ENCODE measurements around the gene ENO4.

Gene ENO4

DNA sequence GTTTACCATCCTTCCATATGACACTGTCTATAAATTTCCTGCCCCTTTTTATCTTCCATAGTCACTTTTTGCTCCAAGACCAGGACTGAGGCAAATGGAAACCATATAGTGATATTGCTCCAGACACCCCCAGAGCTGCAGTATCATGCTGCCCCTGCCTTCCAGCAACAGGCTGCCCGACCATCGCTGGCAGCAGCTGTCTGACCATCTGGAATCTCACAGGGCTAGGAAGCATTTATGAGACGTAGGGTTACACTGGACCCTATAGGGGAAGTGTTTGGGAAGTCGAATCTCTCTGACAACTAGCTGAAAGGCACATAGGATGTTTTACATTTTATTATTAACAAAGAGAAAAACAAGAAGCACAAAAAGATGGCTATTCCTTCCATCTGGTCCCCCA, 19.4 kb downstream of the ENO4 start:
- no peak for DNase-seq

DNA sequence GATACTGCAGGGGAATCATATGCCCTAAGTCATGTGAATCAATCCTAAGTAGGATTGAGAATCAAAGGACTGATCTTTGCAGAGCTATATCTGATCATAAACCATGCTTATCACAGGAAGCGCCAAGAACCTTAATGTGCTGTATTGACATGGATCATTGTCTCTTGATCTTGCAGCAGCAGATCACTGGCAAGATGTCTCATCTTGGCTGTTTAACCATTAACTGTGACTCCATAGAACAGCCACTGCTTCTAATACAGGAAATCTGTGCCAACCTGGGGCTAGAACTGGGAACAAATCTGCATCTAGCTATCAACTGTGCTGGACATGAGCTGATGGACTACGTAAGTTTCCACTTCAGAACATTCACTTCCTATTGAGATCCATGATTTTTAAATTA, 21.6 kb downstream of the ENO4 start:
- DNase-seq: no peak

DNA sequence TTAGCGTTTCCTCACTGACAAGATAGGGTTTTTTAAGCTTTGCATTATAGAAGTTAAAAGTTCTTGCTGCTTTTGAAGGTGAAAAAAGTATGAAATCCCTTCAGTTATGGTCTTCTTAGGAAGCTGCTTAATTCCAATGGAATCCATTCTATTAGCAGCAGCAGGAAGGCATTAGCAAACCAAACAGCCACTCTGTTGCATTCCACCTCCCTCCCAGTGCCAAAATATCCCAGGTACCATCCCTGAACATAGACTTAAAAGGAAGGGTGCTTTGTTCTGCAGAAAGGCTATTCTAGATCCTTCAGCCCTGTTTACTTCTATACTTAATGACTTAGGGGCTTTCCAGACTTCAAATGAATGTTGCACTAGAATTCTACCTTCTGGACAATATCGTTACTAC, 23.8 kb downstream of the ENO4 start:
- no peak for DNase-seq

DNA sequence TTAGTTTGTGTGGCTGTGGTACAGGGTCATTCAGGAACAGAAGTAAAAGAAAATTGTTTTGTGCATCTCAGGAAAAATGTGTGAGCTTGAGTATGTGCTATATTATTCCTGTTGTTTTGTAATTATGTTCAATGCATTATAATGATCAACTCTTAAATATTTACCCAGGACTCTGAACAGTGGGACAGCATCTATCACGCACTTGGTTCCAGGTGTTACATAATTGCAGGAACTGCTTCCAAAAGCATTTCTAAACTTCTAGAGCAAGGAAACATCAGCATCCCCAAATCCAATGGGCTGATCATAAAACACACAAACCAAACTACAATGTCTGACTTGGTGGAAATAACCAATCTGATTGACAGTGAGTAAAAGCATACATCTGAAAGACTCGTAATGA, 26.6 kb downstream of the ENO4 start:
- no peak for DNase-seq

DNA sequence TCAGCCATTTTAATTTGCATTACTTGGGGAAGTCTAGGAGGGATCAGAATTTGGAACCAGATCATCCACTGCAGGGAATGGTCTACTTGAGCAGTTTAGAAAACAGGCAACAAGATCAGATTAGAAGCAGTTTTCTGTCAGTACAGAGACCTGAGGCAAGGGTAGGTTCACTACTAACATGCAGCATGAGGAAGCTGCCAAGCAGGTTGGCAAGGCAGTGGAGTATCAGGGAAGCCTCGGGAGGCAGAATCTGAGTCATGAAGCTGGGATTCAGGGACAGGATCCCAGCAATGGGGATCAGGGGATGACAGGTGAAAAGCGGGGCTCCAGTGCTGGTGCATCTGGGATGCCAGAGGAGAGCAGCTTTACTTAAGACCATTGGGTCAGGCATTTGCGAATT, 28.1 kb downstream of the ENO4 start:
- DNase-seq: no peak

DNA sequence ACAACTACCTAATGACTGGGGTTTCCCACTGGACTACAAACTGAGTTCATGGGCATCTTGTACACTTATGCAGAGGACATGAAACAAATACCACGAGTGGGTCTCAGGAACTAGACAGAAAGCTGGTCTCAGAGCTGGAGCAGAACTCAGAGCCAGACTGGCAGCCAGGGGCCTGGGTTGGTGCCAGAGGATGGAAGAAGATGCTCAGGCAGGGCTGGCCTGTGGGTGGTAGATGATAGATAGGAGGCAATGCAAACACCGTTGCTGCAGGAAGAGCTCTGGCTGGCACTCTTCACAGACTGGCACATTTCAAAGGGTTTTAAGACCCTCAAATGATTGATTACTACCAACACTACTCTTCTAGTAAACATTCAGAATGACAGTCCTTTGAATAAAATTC, 28.8 kb downstream of the ENO4 start:
- DNase-seq: no peak

DNA sequence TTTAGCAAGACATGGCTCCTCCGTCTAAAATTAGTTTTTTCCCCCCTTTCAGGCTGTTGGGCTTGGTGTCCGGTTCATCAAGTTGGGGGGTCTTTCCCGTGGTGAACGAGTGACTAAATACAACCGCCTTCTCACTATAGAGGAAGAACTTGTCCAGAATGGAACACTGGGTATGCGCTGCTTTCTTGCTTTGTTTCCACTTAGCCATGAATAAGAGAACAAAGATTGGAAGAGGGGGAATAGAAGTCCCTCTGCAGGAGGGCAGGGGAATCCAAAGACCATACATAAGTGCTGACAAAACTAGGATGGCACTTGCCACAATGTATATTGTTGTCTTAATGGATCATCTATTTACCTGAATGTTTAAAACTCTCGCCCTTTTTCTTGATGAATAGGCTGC, 30.5 kb downstream of the ENO4 start:
- DNase-seq: no peak

DNA sequence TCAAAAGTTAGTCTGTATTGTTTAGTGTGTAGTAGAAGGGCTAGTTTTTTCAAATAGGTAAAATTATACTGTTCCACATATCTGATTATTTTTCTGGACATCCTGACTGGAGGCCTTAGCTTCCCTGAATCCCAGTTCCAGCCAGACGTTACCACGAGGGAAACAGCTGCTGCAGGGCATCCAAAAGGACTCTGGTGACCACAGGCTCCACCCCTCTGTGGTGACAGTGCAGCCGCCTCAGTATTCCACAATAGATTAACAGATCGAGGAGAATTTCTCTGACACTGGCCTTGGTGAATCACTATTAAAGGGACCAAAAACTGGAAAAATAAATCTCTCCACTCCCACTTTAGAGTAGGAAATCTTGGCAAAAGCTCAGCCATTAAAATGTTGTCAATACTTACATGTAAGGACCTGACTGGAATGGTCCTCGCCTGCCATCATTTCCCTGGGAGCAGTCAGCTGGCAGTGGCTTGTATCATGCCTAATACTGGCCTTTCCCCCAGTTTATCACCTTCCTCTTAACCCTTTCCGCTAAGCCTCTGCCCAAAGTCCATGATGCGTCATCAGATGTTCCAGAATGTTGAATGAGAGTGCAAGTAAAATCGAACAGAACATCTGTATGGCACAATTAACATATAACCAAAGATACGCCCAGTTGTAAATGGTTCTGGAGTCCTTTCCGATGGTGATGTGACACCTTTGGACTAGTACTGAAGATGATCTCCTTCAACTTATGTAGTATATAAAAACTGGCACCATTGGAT, 31.6 kb downstream of the ENO4 start:
- DNase-seq: no peak

DNA sequence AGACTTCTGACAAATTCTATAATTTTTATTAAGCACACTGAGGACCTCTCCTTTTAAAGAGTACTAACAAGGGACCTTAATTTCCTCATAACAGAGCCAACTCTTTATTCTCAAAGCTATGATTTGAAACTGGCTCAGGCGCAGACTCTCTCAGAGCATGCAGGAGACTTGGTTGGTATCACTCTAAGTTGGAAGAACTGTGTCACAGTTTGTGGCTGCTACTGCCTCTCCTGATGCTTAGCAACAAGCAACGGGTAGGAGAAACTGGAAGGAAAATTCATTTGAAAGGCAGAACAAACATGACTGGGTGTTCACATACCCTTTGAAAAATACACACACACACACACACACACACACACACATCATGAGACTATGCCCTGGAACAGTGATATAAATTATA, 33.3 kb downstream of the ENO4 start:
- DNase-seq: no peak

DNA sequence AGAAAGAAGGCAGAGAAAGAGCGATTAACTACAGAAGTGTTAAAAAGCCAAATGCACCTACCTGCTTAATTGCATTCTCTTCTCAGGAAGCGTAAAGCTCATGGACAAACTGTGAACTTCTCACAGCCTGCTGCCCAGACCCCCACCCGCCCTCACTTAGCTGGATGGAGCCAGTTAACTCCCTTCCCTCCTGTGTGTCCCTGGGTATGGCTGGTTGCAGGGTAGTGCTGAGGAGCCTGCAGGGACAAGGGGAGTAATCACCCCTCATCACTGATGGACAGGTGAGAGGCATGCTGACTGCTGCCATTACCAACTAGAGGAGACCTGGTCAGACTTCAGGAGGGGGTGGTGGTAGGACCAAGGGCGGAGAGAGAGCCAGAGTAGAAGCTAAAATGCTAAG, 37.5 kb downstream of the ENO4 start:
- no peak for DNase-seq

DNA sequence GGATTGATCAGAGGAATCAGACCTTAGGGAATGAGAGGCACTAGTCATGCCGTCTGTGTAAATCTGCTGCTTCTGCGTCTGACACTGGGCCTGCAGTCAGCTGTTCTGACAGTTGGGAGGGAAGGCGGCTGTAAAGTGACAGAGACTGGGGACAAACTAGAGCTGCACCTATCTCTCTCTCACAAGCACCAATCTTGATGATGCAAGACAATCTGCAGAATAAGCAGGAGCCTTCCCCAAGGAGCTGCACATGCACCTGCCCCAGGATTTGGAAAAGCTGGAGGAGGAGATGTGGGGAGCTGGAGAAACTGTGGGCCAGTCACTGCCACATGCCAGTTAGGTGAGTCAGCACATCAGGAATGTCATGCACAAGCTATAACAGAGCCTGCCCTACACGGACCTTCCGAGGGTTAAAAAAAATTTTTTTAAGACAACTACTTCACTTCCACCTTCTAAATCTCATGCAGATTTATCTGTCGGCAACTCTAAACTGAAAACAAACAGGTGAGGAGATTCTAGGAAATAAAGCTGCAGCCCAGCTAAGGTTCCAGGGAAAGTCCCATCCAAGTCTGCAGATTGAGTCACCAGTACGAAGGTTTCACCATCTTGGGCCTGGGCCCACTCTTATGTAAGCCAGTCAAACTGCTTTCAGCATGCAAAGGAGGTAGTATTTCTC, 39.2 kb downstream of the ENO4 start:
- peak; percentile 17 to 32 (median 23) for DNase-seq

DNA sequence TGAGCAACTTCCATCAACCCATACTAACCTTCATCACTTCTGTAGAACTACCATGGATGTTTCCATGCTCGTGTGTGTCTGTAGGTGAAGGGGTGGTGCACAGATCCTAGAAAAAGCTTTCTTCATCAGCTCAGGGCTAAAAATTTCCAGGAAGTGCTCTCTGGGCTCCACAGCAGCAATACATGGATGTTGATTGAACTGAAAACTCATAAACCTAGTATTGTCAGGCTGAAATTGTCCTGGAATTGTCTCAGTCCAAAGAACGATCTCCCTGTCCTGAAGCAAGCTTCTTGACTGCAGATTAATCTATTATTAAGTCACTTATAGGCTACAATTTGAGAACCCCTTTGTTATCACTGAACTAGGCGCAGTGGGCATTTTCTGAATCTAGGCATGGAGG, 39.8 kb downstream of the ENO4 start:
- DNase-seq: no peak

DNA sequence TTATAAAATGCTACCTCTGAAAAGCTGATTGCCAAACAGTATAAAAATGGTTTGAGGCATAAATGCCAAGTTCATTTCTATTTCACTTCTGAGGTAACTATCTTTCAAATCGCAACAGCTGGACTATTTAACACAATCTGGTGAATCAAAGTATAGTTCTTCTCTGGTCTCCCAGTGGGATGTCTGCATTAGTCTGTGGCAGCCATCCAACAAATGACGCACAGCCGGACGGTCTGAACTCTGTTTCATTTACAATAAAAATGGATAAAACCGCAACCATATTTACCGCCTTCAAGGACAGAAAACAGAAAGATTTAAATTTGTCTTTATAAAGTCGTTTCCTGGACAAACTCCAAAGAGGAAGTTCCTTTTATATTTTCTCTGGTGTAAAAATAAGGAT, 41.9 kb downstream of the ENO4 start:
- peak; percentile 15 to 59 (median 32) for DNase-seq

DNA sequence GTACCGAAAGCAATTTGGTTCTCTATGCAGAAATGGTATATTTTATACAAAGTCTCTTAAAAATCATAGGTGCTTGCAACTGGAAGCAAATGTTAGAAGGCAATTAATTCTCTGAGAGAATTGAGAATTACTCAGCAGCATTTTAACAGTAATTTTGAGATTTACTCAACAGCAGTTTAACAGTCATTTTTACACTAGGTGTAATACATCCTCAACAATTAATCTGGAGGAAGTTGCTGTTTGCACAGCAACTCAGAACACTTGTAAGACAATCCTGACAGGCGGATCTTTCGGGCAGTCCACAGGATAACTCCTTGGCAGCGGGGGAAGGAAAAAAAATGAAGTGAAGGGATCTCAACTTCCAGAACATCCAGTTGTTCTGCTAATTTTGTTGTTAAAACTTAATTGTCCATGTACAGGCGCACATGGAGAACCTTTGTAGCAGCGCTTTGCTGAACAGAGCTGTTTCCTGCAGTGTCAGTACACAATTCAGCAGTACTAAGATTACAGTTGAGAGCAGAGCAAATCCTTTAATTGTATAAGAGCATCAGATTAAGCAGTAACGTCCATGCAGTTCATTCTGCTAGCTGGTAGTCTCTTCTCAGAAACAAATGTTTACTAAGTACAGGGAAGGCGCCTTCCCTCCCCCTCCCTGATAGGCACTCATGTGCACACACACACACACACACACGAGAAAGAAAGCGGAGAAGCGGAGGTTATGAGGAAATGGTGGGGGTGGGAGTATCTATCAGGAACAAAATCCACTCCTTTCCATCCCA, 43.8 kb downstream of the ENO4 start:
- peak; percentile 17 to 20 (median 18) for DNase-seq

DNA sequence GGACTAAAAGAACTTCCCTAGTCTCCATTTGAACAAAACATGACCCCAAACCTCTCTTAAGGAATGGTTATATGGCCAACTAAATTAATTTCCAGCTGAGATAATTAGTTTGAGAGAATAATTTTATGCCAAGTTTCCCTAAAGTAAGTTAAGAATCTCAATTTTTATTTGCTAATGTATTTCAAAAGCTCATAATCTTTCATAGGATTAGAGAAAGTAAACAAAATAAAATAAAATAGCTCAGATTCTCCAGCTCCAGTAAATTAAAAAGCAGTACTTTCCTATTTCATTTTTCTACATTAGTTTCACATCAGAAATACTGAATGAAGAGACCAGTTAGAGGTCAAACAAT, 44.4 kb downstream of the ENO4 start:
- DNase-seq: no peak

DNA sequence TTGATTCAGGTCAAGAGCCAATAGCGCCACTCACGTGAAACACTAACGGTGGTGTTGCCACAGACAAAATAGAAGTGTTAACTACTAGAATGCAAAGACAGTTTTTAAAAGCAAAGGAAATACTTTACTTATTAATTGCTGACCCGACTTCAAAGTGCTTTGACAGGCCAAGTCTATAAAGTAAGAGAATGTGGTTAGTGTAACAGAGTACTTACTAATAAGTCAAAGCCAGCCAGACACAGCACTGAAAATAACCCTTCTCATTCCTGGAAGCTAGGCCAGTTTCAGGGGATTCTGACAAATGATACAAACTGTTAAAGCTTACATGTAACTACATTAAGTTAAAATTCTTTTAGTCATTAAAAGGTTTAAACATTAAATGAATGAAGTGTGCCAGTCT, 50.3 kb downstream of the ENO4 start:
- DNase-seq: no peak

DNA sequence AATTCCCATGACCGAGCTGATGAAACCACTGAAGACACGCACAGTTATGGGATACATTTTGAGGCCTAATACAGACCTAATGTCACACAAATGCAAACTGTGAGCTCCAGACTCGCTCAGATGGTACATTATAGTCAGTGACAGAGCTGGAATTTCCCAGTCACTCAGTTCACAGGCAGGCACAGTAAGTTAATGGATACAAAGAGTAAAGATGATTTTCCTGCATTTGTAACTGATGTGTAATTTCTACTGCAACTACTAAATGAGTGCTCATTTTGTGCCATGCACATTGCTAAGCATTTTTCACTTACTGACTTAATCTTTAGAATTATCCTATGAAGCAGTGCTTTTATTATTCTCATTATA, 56.5 kb downstream of the ENO4 start:
- DNase-seq: no peak

DNA sequence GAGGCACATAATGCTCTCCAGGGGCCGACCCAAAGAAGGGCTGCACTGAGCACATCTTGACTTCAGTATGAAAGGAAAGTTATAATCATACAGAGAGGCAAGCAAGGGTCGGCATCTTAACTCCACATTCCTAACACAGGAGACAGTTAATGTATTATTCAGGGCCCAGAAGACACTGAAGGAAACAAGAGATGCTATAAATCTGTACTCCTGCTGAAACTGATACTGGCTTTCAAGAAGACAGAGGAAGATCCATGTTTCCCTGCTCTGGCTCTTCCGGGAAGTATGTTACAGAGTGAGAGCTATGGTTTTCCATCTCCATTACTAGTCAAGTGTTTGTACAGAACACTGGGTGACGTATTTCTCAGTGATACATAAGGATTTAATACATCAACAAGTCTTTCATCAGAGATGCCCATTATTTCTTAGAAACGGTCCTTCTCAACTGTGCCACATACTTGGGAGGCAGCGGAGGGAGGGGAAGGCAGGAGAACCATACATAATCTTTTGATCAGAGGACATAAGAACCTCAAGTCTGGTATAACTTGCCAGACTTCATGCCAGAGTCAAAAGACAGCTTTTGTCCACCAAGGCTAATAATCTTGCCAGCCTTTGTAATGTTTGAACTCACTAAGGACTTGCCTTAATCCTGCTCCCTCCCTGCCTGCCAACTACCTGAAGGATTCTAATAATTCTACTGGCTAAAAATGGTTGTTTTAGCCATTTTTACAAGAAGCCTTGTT, 58.1 kb downstream of the ENO4 start:
- no peak for DNase-seq

DNA sequence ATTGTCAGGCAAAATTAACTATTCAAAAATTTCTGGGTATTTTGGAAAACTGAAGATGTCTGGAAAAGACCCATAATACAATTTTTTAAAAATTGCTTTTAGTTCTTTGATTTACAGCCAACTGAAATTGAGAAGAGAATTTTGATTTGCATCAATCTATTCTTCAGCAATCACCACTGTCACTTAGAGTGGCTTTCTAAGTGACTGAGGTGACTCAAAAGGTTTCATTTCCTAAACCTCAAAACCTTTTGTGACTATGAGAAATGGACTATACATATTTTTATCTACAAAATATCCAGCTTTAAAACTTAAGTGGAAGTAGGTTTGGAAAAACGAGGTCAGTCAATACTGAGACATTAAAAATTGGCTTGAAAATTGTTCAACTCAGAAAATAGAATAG, 60.0 kb downstream of the ENO4 start:
- no peak for DNase-seq

DNA sequence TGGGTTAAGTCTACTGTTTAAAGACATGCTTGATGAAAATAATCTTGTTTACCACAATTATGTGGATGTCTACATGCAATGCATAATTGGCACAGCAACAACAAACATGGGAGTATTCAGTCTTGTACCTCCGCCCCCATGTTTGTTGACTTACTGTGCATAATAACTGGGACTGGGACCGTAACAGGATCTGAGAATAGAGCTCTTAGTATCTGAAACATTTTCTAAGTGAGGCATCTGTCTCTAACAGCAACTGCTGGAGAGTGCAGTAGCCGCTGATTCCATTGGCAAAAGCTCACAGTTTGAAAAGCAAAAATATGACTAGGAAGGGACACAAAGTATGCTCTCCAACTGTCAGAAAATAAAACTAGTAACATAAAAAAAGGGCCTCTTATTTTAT, 61.6 kb downstream of the ENO4 start:
- no peak for DNase-seq

DNA sequence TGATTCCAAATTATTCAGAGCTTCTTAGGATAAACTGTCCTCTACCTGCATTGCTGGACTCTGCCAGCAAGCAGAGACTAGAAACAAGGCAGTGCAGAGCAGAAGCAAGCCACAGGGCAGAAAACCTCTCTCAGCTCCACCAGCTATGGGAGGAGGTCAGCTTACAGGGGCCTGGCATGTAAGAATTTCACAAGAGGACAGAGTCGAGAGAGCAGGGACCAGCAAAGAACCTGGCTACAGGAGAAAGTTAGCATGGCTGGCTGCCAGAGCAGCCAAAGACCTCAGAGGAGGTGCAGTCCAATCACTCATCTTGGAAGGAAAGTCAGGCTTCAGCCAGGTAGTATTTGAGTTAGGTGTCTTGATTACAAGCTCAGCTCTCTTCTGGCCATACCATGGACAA, 62.9 kb downstream of the ENO4 start:
- DNase-seq: no peak

DNA sequence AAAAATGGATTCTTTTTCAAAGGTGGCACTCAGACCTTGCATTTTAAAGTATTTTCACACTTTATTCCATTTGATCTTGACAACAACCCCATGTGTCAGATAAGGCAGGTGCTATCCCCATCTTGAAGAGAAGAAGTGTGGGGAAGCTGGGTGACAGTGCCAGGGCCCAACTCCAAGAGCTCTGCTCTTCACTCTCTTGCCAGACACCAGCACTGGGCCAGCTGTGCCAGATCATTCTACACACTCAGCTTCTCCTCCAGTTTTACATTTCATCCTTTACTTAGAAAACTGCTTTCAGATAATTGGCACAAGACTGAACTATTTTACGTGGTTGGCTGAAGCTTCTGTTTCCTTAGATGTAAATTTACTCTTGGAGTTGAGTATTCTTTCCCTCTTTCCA, 64.4 kb downstream of the ENO4 start:
- DNase-seq: no peak

DNA sequence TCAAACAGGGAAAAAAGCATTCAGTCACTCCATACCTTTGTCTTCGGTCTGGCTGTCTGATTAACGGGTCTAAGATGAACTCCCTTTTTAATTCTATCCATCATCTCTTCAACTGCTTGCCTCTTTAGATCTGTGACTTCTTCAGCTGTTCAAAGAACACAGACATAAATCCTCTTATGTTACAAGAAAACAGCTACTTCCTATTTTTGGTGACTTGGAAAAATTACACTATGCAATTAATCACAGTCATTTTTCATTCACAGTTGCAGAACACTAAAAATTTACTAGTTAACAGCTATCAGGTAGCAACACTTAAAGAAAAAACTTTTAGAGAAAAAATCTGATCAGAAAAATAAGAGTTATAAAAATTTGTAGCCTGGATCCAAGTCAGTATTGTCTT, 66.0 kb downstream of the ENO4 start:
- no peak for DNase-seq

All from suppressor macrophage (primary cell).